ENCODE results near the gene CARD6.

- TF ChIP-seq SP1 (IDR thresholded peaks at IDR 0.05) (no peak), HDGF (IDR thresholded peaks at IDR 0.05; ENCODE audit: borderline replicate concordance) (no peak), NFRKB (IDR thresholded peaks at IDR 0.05) (no peak), FOXM1 (IDR thresholded peaks at IDR 0.05; ENCODE audit: borderline replicate concordance) (no peak), FOXA1 (IDR thresholded peaks at IDR 0.05) (no peak), SUZ12 (IDR thresholded peaks at IDR 0.05) (no peak), PKNOX1 (IDR thresholded peaks at IDR 0.05) (no peak)
Measured at GRCh38 chr5:40906351-40906751, 65.2 kb downstream of the CARD6 start.
